HG03378 (cell line): ENCODE data around the gene DNAJB8.

Source experiments
- ATAC-seq: cut with Tn5 transposase; IDR thresholded peaks from one replicate; pipeline ENCODE4 v1.9.1; 2021; ENCODE audit warnings: mild to moderate bottlenecking, moderate library complexity; ENCODE audit not compliant: unreplicated experiment

The DNAJB8 gene

DNA sequence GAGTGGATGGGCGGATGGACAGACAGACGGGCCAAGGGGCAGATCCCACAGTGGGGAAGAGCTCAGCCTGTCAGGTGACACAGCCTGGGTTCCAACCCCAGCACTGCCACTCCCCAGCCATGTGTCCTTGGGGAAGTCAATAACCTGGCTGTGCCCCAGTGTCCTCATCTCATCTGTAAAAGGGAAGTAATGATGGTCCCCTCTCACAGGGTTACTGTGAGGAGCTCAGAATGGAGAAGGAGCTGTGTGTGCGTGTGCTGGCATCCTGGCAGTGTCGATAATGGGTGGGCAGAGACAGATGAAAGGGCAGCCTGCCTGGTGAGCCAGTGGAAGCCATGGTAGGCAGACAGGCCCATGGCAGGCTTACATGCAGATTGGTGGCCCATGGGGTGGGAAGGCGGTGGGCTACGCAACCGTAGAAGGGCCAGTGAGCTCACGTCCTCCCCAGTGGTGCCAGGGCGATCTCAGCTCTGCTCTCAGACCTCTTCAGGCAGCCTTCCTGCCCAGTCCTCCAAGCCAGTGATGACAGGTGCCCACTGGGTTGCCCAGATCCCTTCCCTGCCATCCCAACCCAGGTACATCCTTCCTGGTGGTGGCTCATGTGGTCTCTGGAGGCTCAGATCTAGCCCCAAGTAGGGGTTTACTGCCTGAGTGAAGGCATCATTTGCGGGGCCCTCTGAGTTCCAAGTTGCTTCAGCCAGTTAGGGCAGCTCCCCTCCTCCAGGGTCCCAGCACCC is 2.3 kb upstream of the DNAJB8 start:
- no peak for ATAC-seq

DNA sequence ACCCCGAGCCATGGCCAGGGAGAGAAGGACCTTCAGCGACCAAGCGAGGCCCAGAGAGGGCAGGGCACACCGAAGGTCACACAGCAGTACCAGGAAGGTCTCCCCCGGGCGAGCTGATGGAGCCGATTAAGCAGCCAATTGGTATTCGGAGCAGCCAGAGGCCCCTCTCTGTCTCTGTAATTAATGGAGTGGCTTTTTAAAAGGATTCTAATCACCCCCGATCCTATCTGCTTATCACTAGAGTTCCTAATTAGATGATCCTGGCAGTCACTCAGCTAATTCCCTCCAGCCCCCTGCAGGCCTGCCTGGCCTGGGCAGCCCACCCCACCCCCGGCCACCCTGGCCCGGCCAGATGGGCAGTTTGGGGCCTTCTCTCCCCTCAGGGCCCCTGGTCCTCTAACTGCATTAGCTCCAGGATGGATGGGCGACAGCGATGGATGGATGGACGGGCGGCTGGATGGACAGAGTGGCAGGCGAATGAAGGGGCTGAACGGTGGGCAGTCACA is 1.6 kb upstream of the DNAJB8 start:
- no peak for ATAC-seq

DNA sequence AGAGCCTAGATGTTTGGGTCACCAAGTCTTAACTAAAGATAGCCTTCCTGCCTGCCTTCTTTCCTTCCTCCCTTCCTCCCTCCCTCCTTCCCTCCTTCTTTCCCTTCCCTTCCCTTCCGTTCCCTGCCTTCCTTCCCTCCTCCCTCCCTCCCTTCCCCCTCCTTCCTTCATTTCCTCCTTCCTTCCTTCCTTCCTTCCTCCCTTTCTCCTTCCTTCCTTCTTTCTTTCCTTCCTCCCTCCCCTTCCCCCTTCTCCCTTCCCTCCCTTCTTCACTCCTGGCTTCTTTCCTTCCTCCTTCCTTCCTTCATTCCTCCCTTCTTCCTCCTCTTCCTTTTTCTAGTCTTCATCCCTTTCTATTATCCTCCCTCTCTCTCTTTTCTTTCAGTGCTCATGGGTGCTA is 2.0 kb downstream of the DNAJB8 start:
- no peak for ATAC-seq

DNA sequence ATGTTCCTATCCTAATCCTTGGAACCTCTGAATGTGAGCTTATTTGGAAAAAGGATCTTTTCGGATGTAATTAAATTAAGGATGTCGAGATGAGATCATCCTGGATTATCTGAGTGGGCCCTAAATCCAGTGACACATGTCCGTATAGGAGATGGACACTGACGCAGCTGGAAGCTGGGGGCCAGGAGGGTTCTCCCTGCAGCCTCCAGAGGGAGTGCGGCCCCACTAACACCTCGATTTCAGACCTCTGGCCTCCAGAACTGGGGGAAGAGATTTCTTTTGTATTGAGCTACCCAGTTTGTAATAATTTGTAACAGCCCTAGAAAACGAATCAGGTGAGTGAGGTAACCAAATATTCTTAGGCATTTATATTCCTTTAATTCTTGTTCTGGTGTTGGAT is 2.5 kb downstream of the DNAJB8 start:
- no peak for ATAC-seq

DNA sequence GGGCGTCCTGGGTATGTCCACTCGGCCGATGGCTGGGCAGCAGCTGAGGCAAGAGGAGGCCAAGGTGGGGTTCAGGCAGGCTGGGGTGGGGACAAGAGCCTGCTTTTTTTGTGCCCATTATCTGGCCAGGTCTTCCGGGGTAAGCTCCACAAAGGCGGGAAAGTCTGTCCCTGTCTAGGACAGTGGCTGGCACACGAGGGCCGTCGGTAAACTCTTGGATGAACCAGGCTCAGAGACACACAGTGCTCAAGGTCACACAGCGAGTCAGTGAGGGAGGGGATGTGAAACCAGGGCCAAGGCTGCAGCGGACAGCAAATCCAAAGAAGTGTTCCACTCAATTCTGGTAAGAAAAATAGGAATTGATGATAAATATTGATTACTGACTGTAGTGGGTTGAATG is 2.9 kb downstream of the DNAJB8 start:
- ATAC-seq, result no peak

DNA sequence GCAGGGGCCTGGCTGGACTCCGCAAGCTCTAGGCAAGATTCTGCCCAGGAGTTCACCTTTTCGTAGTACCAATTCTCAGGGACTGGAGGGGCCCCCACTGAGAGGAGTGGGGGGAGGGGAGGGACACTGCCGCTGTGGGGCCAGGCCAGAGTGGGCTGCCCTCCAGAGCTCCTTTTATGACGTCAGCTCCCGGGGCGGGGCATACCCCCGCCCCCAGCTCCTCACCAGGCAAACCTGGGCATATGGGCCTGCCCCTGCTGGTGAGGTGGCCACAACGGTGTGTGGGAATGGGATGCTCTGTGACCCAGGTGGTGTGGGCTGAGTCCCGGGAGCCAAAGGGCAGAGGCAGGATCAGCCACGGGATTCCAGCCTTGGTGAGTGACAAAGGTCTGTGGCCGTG is 3.3 kb downstream of the DNAJB8 start:
- ATAC-seq, result no peak

DNA sequence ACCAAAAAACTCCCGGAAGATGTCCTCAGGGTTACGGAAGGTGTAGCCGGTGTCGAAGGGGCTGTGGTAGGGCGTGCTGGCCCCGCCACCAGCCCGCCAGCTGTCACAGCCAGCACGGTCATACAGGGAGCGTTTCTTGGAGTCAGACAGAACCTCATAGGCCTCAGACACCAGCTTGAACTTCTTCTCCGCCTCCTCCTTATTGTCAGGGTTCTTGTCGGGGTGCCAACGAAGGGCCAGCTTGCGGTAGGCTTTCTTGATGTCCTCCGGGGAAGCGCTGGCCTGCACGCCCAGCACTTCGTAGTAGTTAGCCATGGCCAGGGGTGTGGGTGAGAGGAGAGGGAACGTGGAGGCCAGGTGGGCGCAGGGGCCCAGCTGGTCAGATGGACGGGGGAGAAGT is 3.8 kb downstream of the DNAJB8 start:
- ATAC-seq, result no peak

DNA sequence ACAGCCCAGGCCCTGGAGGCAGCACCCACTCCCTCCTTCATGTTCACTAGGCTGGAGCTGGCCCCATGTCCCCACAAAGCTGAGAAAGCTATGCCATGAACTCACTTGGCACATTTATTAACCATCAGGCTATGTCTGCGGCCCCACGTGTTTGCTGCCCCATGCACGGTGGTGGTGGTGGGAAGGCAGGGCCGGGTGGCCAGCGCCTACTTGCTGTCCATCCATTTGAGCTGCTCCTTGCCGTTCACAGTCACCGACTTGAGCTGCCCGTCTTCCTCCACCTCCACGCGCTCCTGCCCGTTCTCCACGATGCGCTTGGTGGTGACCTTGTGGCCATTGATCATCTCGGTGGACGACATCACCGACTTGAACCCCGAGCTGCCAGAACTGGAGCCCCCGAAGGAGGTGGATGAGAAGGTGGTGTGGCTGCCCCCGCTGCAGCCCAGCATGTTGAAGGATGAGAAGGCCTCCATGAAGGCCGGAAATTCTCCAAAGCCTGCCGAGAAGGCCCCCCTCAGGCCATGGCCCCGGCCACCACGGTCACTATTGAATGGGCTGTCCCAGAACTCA is 4.3 kb downstream of the DNAJB8 start:
- no peak for ATAC-seq

DNA sequence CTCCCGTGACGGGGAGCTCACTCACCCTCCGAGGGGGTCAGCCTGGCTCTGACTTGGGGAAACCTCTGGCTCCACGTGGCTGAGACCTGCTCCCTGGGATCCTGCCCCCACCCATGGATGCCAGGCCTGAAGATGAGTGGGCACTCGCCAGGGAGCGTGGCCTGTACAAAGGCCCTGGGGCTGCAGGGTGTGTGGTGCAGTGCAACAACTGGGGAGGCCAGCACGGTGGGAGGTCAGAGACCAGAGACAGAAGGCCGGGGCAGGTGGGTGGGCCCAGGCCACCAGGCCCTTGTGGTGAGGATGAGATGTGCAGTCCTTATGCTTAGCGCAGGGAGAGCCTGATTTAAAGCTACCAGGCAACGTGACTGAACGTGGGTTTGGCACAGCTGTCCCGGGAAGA is 5.0 kb downstream of the DNAJB8 start:
- ATAC-seq, result no peak

DNA sequence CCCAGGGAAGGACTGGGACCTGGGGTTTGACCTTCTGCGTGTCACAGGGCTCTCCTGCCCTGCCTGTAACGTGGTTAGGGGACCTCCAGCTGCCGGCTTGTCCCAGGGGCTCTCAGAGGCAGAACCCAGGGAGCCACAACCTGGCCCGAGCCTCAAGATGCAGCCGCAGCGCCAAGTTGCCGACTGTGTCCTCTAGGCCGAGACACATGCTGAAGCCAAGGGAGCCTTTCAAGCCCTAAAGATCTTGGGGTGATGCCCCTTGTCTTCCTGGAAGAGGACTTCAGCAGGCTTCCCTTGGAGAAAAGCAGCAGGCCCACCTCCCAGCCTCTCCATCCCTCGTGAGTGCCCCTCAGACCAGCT is 7.2 kb downstream of the DNAJB8 start:
- ATAC-seq, result no peak

DNA sequence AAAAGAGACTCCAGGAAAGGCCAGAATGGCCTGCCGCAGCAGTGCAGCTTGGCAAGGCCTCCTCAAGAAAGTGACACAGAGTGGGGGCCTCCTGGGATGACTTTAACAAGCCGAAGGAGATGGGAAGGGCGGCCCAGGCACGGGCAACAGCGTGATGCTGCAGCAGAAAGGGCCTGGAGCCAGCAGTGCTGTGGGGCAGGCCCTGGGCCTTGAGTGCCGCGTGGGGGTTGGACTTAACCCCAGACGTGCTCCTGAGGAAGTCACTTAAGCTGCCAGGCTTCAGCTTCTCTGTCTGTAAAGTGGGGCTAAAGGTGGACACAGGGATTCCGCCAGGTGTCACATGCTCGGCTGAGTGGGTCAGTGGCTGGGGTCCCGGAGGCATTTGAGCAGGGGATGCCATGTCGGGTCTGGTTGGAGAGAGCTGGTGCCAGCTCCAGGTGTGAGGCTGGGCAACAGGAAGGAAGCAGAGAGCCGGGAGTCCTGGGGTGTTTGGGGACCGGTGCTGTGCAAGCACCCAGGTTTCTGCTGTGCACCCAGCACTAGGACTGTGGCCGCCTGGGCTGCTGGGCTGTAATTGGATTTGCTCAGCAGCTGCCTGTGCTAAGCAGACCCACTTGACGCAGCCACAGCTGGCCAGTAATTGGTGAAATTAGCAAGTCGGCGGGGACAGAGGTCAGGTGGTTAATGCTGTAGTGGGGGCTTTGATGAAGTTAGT is 7.8 kb downstream of the DNAJB8 start:
- no peak for ATAC-seq

DNA sequence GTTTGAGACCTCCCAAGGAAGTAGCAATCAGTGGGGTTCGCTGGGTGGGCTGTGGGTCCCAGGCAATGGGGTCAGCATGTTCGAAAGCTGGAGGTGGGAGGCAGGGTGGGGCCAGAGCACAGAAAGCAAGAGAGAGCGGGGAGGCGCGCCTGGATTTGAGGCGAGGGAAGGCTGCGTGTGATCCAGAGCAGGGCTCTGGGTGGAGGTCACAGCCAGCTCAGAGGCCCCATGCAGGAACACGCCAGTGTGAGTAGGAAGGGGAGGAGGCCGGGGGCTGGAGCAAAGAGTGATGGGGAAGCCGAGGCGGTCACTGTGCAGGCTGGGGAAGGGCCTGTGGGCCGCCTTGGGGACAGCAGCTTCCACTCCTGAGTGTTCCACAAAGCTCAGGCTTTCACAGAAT is 8.8 kb downstream of the DNAJB8 start:
- no peak for ATAC-seq

DNA sequence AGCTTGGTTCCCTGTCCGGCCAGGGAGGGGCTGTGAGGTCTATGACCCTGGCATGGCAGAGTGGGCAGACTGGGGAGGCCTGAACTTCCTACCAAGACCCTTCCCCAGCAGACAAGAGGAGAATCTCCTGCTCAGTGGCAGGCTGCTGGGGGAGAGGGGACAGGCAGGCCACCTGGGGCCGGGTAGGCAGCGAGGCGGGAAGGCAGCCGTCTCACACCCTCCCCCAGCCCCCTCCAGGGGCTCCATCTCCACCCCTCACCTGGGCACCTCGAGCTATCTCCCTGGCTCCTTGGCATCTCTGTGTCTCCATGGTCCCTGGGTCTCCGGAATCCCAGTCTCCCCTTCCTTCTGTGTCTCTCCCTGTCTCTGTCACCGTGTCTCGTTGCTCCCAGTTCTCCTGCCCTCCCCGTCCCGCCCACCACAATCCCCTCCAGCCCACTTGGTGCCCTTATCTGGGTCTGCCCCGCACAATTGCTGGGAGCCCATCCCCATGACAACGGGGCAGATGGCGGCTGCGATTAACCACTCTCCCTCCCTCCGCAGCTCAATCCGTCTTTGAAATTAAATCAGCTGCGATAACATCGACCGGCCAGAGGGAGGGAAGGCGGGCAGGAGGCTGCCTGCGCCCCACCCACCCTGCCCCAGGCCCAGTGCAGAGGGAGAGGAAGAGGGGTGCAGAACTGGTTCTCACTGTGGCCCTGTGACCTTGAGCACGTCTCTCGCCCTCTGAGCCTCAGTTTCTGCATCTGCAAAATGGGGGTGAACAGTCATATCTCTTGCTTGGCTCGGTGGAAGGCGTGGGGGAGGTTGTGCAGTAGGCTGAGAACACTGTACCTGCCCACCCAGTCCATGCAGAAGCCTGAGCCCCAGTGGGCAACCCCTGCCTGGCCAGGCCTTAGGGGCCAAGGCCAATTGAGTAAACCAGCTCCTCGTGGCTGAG is 9.6 kb downstream of the DNAJB8 start:
- ATAC-seq, result no peak

DNA sequence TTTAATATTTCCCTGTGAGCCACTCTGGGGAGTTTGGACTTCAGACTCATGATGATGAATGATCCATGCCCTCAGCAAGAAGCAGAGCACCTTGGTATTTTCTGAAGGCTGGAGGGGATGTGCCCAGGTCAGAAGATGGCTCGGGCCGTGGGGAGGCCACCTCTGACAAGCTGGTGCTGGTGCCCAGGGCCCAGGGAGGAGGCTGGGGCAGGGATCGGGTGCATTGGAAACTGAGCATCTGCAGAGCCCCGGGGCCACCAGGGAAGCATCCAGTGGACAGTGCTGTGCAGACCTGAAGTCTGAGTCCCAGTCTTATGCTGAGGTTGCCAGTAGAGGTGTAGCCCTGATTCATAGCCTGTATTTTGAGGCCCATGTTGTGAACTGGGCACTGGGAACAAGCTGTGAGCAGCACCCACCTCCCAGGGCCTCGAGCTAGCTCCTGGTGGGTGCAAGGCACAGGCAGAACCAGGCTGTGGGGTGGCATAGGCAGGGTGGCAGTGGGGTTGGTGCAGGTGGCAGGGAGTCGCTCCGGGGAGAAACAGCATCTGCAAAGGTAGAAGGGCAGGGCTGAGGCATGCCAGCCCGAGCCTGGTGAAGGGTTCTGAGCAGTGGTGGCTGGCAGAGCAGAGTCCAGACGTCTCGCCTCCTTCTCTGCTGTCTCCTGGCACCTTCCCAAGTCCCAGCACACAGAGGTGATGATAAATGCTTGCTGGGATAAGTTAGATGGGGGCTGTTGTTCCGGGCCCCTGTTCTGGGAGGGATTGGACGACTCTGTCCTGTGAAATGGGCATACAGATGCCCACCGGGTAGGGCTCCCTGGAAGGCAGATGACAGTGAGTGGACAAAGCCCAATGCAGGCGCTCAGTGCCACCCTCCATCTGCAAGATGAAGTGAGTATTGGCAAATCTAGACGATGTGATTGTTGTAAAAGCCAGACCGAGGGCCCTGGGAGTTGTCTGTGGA is 10.6 kb downstream of the DNAJB8 start:
- no peak for ATAC-seq

DNA sequence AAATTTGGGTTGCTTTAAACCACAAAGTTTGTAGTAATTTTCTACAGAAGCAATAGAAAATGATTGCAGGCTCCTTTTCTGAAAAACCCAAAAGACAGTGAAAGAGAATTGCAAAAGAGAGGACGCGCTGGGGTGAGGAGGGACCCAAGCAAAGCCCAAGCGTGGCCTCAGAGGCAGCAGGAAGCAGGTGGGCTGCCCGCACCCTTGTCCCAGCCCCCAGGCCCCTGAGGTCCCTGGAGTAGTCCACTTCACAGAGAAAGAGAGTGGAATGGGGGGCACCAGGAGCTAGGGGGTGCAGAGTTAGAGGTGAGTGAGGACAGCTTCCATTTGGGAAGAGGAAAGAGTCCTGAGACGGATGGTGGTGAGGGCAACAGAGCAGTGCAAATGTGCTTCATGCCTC is 11.6 kb downstream of the DNAJB8 start:
- ATAC-seq, result no peak

DNA sequence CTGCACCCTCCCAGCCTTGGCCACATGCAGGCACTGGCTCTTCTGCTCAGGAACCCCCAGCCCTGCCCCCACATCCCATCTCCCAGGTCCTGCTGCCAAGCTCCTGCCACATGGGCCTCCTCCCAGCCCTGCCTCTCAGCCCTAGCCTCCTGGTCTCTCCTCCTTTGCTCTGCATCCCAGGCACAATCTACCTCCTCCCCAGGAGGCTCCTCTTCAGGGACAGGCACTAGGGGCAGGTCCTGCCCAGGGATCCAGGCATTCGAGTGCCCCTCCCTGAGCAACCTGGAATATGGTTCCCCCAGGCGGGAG is 12.4 kb downstream of the DNAJB8 start:
- ATAC-seq, result no peak

DNA sequence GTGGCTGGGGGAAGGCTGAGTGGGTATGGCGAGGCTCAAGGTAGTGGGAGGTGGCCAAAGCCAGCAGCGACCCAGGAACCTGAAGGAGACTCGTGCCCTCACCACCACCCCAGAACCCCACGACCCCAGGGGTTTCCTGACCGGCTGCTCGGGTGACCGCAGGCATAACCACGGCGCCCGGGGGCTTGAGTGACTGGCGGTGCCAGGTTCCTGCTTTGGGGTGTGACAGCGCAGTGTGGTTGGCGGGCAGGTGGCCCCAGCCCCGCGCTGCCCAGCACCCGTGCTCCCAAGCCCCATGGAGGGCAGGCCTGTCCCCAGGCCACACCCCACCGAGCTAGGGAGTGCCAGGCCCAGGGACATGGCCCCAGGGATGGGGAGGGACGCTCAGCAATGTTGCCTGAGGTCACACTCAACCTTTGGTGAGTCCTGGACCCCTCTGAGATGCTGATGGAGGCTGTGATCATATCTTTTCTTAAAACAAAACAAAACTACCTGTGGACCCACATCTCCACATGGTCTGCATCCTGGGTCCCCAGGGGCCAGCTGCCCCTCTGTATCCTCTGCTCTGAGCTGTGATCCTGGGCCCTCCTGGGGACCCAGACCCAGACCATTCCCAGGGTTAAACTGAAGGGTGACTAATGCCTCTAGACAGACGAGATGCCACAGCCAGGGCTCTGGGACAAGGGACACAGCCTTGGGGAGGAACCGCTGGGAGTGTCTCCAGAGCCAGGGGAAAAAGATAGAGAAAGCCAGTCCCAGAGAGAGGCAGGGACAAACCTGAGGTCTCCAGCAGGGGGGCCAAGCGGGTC is 13.0 kb downstream of the DNAJB8 start:
- ATAC-seq, result no peak

DNA sequence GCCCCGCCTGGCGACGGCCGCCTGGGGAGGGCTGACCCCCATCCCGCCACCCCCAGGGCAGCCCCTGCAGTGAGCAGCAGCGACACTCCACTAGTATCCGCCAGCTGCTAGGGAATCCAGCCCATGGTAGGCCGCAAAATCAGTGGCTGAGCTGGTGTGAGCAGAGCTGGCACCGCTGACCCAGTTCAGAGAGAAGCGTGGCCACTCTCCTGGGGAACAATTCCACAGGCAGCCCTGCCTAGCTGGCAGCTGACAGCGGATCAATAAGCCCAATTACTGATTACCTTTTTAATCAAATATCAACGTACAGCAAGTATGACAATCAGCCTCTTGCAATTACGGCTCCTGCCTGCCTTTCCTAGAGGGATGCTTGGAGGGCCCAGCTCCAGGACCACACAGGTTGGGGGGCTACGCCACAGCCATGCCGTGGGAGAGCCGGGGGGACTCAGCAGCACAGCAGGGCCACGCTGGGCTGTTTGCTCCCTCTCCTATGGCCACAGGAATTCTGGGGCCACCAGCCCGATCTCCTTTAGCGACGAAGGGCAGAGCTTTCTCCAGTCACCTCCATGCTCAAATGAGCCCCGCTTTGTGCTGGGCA is 13.9 kb downstream of the DNAJB8 start:
- no peak for ATAC-seq

DNA sequence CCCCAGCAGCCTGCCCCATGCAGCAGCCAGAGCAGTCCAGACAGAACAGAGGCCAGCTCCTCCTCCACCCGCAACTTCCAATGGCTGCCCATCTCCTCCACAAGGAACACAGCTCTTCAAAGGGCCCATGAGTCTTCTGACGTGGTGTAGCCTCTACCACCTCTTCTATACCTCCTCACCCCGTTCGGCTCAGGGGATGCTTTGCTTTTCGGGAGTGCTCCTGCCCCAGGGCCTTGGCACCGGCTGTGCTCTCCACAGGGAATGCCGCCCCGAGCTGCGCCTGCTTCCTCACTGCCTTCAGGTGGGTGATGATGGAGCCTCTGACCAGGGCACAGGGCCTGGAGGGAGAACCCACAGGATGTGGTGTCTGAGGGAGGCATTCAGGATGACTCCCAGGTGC is 14.6 kb downstream of the DNAJB8 start:
- no peak for ATAC-seq
